NCI-H748 treated with DMSO at 0.1 percent for 48 hours (cell line): Measurements from ENCODE around the gene EMP3.
"Not testable (repeated sequence)": the region's sequence is repeated elsewhere in the genome, so short reads cannot be mapped to it uniquely, and the experiment has no call there.

Source experiments
- DNase-seq: peaks from one replicate; lab custom pipeline; 2025; lab: John Stamatoyannopoulos, UW

The EMP3 gene

GRCh38 chr19:48348045-48348444, 22.7 kb downstream of the EMP3 start:
- no peak for DNase-seq

GRCh38 chr19:48348737-48349136, 23.4 kb downstream of the EMP3 start:
- no peak for DNase-seq

DNA sequence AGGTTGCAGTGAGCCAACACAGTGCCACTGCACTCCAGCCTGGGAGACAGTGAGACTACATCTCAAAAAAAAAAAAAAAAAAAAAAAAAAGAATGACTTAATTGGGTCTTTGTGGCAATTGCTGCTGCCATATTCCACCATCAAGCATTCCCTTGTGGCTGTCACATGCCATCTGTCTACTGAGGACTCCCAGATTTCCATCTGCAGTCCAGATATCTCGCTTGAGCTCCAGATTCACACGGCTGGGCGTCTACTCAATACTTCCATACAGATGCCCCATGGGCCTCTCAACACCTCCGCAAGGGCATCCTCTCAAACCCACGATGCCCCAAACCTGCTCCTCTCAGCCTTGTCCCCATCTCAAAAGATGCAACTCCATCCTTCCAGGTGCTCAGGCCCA, 25.5 kb downstream of the EMP3 start:
- no peak for DNase-seq

GRCh38 chr19:48351341-48351752, 26.0 kb downstream of the EMP3 start:
- DNase-seq, result peak; percentile 12

GRCh38 chr19:48353677-48354076, 28.3 kb downstream of the EMP3 start:
- no peak for DNase-seq

DNA sequence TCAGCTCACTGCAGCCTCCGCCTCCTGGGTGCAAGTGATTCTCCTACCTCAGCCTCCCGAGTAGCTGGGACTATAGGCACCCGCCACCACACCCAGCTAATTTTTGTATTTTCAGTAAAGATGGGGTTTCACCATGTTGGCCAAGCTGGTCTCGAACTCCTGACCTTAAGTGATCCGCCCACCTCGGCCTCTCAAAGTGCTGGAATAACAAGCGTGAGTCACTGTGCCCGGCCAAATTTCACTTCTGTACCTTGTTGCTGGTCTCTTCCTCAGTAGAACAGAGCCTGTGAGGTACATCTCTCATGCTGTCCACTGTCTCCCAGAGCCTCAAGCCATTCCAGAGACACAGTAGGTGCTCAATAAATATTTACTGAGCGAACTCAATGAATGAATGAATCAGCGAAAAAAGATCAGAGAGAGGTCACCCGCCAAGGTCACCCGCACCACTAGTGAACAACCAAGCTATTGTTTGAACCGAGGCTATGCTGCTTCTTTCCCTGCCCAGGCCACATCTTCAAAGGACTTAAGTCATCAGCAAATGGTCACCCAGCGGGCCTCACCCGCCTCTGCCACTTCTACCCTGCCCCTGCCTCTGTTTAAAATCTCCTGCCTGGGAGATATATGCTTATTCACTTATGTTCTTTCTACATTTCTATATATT, 29.1 kb downstream of the EMP3 start:
- no peak for DNase-seq

DNA sequence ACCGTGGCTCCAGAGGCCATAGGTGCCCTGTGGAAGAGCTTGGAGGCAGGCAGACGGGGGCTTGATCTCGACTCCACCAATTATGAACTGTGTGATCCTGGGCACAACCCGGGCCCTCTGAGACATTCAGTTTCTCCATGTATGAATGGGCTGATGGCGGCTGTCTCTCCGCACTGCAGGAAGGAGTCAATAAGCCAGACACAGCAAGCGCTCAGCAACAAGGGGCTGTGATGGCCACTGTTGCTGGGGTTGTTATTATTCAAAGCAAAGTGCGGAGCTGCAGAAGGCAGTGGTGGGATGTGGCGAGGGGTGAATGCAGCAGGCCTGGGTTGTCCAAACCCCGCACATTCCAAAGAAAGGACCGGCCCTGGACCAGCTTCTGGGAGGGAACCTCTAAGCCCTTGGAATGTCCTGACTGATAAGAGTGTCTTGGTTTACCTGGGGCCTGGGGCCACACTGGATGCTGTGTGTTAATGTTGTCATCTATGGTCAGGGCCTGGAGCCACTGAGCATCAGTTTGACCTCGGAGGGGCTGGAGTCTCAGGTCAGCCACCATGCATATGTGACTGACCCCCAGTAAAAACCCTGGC, 30.1 kb downstream of the EMP3 start:
- DNase-seq, result no peak

- DNase-seq, result no peak
Measured at GRCh38 chr19:48359123-48359522, 33.8 kb downstream of the EMP3 start.

GRCh38 chr19:48361912-48362311, 36.6 kb downstream of the EMP3 start:
- no peak for DNase-seq

- peak; percentile 94 for DNase-seq
Measured at GRCh38 chr19:48362716-48363499, 37.6 kb downstream of the EMP3 start.

GRCh38 chr19:48363500-48363809, 38.1 kb downstream of the EMP3 start:
- DNase-seq, result peak; percentile 66

GRCh38 chr19:48363810-48364597, 38.7 kb downstream of the EMP3 start, which contains the start of the genes SYNGR4 and TMEM143:
TSS of gene SYNGR4 (plus strand) at chr19:48364367. CDS start at chr19:48365843, 1,476 bp downstream.
TSS of gene TMEM143 (minus strand) at chr19:48363940. CDS start at chr19:48363920, 20 bp downstream.
- DNase-seq, result peak; percentile 100

DNA sequence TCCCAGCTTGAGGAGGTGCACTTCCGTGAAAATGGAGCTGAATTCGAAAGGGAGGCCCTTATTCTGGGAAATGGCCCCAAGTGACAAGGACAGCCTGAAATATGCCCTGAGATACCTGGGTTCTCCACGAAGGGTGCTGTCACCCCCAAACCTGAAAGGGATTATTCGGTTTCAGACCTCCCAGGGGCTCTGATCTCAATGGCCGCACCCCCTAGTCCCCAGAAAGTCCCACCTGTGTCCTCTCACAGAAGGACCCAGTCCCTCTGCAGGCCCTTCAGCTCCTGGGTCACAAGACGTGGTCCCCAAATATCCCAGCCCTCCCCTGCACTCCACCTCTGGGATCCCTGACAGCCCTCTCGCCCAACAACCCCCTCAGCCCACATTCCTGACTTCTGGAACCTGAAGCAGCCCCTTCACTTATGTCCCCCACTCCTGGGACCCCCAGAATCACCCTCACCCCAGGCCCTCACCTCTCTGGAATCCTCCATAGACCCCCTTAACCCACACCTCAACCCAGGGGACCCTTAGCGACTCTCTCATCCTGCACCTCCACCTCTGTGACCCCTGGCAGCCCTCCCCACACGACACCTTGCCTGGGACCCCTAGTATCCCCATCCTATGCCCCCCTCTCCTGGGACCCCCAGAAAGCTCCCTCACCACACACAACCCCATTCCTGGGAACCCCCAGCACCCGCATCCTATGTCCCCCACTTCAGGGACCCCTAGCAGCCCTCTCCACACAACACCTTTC, 39.4 kb downstream of the EMP3 start:
- no peak for DNase-seq

- DNase-seq, result no peak
Measured at GRCh38 chr19:48365602-48366001, 40.2 kb downstream of the EMP3 start.

GRCh38 chr19:48367855-48368254, 42.5 kb downstream of the EMP3 start:
- no peak for DNase-seq

DNA sequence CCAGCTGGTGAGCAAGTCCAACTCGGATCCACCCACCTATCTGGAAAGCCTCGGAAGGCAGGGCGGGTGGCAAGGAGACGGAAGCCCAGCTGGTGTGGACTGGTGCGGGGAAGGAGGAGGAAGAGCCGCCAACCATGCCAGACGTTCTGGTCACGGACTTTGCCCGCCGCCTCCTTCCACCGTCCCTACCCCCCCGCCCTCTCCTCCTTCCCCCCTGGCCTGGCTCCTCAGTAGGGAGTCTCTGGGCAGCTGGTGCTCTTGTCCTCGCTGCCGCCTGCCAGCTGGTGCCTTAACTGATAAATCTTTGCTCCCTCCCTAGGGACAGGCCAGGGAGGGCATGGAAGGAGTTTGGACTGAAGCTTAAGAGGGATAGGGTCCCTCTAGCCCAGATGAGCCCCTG, 43.6 kb downstream of the EMP3 start:
- no peak for DNase-seq

GRCh38 chr19:48370955-48371354, 45.6 kb downstream of the EMP3 start:
- no peak for DNase-seq

DNA sequence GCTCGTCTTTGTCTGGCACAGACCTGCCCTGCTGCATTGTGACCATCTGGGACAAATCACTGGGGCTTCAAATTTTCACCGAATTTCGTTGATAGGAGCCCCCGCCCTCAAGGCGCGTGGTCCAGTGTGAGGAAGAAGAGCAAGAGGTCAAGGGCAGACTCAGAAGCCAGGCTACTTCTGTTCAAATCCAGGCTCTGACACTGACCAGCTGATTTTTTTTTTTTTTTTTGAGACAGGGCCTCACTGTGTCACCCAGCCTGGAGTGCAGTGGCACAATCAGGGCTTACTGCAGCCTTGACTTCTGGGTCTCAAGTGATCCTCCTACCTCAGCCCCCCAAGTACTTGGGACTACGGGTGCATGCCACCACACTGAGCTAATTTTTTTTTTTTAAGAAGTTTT, 46.0 kb downstream of the EMP3 start:
- no peak for DNase-seq

- not testable (repeated sequence) for DNase-seq
Measured at GRCh38 chr19:48371771-48372170, 46.4 kb downstream of the EMP3 start.

DNA sequence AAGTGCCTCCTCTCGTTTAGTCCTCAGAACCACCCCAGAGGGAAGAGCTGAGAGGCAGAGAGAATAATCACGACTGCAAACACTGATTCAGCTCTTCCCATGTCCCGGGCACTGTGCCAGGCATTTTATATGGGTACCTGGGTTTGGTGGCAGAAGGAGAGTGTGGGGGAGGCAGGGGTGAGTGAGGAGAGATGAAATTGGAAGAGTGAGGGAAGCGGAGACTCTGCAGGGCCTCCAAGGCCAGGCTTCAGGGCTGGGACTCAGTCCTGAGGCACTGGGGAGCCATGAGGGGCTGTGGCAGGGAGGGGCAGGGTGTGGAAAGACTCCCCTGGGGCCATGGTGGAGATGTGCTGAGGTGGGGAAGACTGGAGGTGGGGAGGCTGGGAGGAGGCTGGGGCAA, 47.6 kb downstream of the EMP3 start:
- peak; percentile 26 for DNase-seq

- no peak for DNase-seq
Measured at GRCh38 chr19:48373567-48373966, 48.2 kb downstream of the EMP3 start.

GRCh38 chr19:48378194-48378570, 52.8 kb downstream of the EMP3 start:
- DNase-seq, result no peak
